Measurements from ENCODE around the gene CMTM5.

DNA sequence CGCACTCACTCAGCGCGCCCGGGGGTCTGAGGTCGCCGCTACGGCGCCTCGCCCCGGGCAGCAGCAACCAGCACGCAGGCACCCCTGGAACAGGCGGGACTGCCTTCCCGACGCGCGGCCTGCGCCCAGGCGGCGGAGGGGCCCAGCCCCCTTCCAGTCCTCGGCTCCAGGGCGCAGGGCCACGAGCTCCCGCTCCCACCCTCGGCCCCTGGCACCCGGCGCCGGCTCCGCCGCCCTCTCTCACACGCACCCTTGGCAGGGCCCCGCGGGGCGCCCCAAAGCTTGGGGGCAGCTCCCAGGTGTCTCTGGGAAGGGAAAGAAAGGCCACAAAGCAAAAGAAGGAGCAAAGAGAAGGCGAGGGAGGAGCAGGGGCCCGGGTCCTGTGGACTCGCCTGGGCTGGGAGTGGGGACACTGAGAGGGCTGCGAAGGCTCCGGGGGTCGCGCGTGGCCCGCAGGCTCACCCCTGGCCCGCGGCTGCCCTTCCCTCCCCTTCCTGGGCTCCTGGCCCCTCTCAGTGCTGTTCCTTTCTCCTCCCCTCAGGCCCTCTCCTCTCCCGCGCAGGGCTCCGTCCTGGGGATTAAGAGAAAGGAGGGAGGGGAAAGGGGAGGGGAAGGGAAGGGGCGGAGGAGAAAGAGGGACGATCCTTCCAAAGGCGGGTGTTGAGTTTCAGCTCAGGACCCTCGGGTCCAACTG lies 11.0 kb upstream of the CMTM5 start:
- TF ChIP-seq POLR2A (IDR thresholded peaks at IDR 0.05) = no peak
- TF ChIP-seq, protein P1, sequence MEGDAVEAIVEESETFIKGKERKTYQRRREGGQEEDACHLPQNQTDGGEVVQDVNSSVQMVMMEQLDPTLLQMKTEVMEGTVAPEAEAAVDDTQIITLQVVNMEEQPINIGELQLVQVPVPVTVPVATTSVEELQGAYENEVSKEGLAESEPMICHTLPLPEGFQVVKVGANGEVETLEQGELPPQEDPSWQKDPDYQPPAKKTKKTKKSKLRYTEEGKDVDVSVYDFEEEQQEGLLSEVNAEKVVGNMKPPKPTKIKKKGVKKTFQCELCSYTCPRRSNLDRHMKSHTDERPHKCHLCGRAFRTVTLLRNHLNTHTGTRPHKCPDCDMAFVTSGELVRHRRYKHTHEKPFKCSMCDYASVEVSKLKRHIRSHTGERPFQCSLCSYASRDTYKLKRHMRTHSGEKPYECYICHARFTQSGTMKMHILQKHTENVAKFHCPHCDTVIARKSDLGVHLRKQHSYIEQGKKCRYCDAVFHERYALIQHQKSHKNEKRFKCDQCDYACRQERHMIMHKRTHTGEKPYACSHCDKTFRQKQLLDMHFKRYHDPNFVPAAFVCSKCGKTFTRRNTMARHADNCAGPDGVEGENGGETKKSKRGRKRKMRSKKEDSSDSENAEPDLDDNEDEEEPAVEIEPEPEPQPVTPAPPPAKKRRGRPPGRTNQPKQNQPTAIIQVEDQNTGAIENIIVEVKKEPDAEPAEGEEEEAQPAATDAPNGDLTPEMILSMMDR (IDR thresholded peaks at IDR 0.05 in 8 of 11, conservative IDR thresholded peaks at IDR 0.05 in 3 of 11) = no peak
- TF ChIP-seq POLR2AphosphoS5 (IDR thresholded peaks at IDR 0.05) = peak in 2 of 3 donors; percentile 50 to 63

All from spleen (tissue), 7 donors.